Adrenal gland (tissue), 5 donors: ENCODE results near the gene ZNF597.

ENCODE experiments used
- CTCF ChIP-seq, 6 experiments: fragments of 450-650 bp in 4 of 6; fragments of 200-600 bp in 2 of 6; sonication (generic) in 1 of 6; IDR thresholded peaks; 1 replicate in 5 of 6; 2 replicates in 1 of 6; pipeline versions ENCODE4 v1.5.1 to v1.8.0; 2016 to 2021; ENCODE audit warnings: antibody characterized with exemption in 6 of 6, mild to moderate bottlenecking in 2 of 6, moderate library complexity in 1 of 6
- POLR2A ChIP-seq, 2 donors: fragments of 450-650 bp; IDR thresholded peaks; one replicate each; pipeline ENCODE4 v1.6.1; 2017; ENCODE audit warnings: antibody characterized with exemption in 2 of 2, mild to moderate bottlenecking in 2 of 2, moderate library complexity in 1 of 2
- donor health status: DM: no; HTN: no; CAD: no.

- no peak for TF ChIP-seq POLR2A (IDR thresholded peaks at IDR 0.05)
- no peak for TF ChIP-seq CTCF (IDR thresholded peaks at IDR 0.05)
These were observed 31.0 kb upstream of the ZNF597 start for GRCh38 chr16:3474136-3474779.
